HL-60 (cell line): ENCODE measurements around the gene TATDN3.

Source experiments
- GABPA ChIP-seq: IDR thresholded peaks from 2 replicates; pipeline ENCODE4 v1.6.1; 2012; ENCODE audit warnings: low read depth
- POLR2AphosphoS5 ChIP-seq: IDR thresholded peaks from 2 replicates; pipeline ENCODE4 v1.6.1; 2012; ENCODE audit warnings: low read depth
- SPI1 ChIP-seq: IDR thresholded peaks from 2 replicates; pipeline ENCODE4 v1.6.1; 2012; ENCODE audit warnings: low read depth, mild to moderate bottlenecking, borderline replicate concordance
- TF ChIP-seq, protein P1 (sequence below): IDR thresholded peaks from one replicate; pipeline ENCODE4 v1.5.1; 2011; ENCODE audit warnings: low read length, control low read depth, inconsistent platforms; ENCODE audit not compliant: insufficient read depth
- TF ChIP-seq, protein P2 (sequence below): IDR thresholded peaks from 2 replicates; pipeline ENCODE4 v1.6.1; 2012; ENCODE audit warnings: low read depth; ENCODE audit not compliant: insufficient replicate concordance

DNA sequence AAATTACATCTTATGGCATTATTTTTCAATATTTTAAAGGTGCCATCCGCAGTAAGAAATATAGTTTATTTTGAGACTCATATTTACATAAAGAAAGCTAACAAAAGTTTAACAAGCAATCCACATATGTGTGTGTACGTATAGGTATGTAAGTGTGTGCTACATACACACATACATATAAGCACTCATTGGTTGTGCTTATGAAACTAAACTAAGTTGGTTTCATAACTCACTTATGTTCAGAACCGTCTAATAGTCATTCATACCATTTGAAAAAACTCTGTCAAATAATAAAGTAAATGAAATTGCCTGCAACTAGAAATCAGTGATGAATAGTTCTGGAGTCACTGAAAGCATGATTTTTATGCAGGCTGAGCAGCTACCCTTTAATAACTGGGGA, 14.1 kb downstream of the TATDN3 start:
- TF ChIP-seq, protein P1, sequence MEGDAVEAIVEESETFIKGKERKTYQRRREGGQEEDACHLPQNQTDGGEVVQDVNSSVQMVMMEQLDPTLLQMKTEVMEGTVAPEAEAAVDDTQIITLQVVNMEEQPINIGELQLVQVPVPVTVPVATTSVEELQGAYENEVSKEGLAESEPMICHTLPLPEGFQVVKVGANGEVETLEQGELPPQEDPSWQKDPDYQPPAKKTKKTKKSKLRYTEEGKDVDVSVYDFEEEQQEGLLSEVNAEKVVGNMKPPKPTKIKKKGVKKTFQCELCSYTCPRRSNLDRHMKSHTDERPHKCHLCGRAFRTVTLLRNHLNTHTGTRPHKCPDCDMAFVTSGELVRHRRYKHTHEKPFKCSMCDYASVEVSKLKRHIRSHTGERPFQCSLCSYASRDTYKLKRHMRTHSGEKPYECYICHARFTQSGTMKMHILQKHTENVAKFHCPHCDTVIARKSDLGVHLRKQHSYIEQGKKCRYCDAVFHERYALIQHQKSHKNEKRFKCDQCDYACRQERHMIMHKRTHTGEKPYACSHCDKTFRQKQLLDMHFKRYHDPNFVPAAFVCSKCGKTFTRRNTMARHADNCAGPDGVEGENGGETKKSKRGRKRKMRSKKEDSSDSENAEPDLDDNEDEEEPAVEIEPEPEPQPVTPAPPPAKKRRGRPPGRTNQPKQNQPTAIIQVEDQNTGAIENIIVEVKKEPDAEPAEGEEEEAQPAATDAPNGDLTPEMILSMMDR, result no peak
- TF ChIP-seq GABPA (no peak), POLR2AphosphoS5 (no peak), SPI1 (no peak)
- TF ChIP-seq, protein P2, sequence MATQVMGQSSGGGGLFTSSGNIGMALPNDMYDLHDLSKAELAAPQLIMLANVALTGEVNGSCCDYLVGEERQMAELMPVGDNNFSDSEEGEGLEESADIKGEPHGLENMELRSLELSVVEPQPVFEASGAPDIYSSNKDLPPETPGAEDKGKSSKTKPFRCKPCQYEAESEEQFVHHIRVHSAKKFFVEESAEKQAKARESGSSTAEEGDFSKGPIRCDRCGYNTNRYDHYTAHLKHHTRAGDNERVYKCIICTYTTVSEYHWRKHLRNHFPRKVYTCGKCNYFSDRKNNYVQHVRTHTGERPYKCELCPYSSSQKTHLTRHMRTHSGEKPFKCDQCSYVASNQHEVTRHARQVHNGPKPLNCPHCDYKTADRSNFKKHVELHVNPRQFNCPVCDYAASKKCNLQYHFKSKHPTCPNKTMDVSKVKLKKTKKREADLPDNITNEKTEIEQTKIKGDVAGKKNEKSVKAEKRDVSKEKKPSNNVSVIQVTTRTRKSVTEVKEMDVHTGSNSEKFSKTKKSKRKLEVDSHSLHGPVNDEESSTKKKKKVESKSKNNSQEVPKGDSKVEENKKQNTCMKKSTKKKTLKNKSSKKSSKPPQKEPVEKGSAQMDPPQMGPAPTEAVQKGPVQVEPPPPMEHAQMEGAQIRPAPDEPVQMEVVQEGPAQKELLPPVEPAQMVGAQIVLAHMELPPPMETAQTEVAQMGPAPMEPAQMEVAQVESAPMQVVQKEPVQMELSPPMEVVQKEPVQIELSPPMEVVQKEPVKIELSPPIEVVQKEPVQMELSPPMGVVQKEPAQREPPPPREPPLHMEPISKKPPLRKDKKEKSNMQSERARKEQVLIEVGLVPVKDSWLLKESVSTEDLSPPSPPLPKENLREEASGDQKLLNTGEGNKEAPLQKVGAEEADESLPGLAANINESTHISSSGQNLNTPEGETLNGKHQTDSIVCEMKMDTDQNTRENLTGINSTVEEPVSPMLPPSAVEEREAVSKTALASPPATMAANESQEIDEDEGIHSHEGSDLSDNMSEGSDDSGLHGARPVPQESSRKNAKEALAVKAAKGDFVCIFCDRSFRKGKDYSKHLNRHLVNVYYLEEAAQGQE, result no peak
